Hair follicular keratinocyte (primary cell): Measurements from ENCODE around the gene CNTLN. TPM values are rescaled to one million over a fixed set of nuclear protein-coding genes. Genes with fewer than 3 reads are reported as not detected.

Experiments
- total RNA-seq: library from RNA; depleted of rRNA; stranded (reverse); fragments of >200 nt; gene quantifications from 2 replicates; pipeline ENCODE4 v1.2.3, GENCODE V29; 2015

The CNTLN gene
- total RNA-seq: 2.8 and 3.4 TPM in 2 replicates

GRCh38 chr9:17134396-17135294, at the start of gene CNTLN:
Gene CNTLN (plus strand): TSS chr9:17135040. CDS start chr9:17135066, 26 bp downstream.

